GM19452 (cell line): ENCODE data around the gene USP3.

Experiments
- ATAC-seq: cut with Tn5 transposase; IDR thresholded peaks from one replicate; pipeline ENCODE4 v1.9.1; 2021; ENCODE audit not compliant: unreplicated experiment

Gene USP3

GRCh38 chr15:63535689-63536088 is 31.3 kb downstream of the USP3 start:
- ATAC-seq, result no peak

- no peak for ATAC-seq
These were observed 34.5 kb downstream of the USP3 start for GRCh38 chr15:63538876-63539275.

- ATAC-seq, result no peak
These were observed 35.1 kb downstream of the USP3 start for GRCh38 chr15:63539521-63539920.

GRCh38 chr15:63539998-63540397 is 35.6 kb downstream of the USP3 start:
- no peak for ATAC-seq

- ATAC-seq, result no peak
These were observed 36.1 kb downstream of the USP3 start for GRCh38 chr15:63540449-63540848.

GRCh38 chr15:63544258-63545026 is 40.0 kb downstream of the USP3 start:
- no peak for ATAC-seq

GRCh38 chr15:63545520-63545919 is 41.1 kb downstream of the USP3 start:
- ATAC-seq, result no peak

GRCh38 chr15:63551400-63551799 is 47.0 kb downstream of the USP3 start:
- ATAC-seq, result no peak

- ATAC-seq, result no peak
These were observed 49.0 kb downstream of the USP3 start for GRCh38 chr15:63553388-63553791.

GRCh38 chr15:63554337-63554927 is 50.0 kb downstream of the USP3 start:
- no peak for ATAC-seq

GRCh38 chr15:63555507-63555906 is 51.1 kb downstream of the USP3 start:
- ATAC-seq, result no peak

- ATAC-seq, result no peak
These were observed 51.9 kb downstream of the USP3 start for GRCh38 chr15:63556246-63556645.

GRCh38 chr15:63556736-63557135 is 52.3 kb downstream of the USP3 start:
- ATAC-seq, result no peak

GRCh38 chr15:63559753-63560152 is 55.4 kb downstream of the USP3 start:
- no peak for ATAC-seq

GRCh38 chr15:63560741-63561448 is 56.5 kb downstream of the USP3 start:
- no peak for ATAC-seq

- ATAC-seq, result no peak
These were observed 59.7 kb downstream of the USP3 start for GRCh38 chr15:63564093-63564492.

GRCh38 chr15:63565536-63566186 is 61.3 kb downstream of the USP3 start:
- ATAC-seq, result no peak

GRCh38 chr15:63572749-63573464 is 68.5 kb downstream of the USP3 start:
- ATAC-seq, result no peak

GRCh38 chr15:63573533-63573932 is 69.1 kb downstream of the USP3 start:
- ATAC-seq, result no peak

- no peak for ATAC-seq
These were observed 70.9 kb downstream of the USP3 start for GRCh38 chr15:63575312-63575711.

- ATAC-seq, result no peak
These were observed 72.0 kb downstream of the USP3 start for GRCh38 chr15:63576441-63576840.
